ENCODE measurements around the gene GOSR2.

The GOSR2 gene

GRCh38 chr17:46958041-46958591, 35.2 kb downstream of the GOSR2 start:
- H3K4me1 Mint-ChIP-seq = no peaks in the 10 kb centered on the region
- ATAC-seq = no peak
- peaks cover 3% of the 10 kb centered on the region for H3K9me3 Mint-ChIP-seq
- no peak overlapping the region for H3K4me3 Mint-ChIP-seq
- H3K36me3 Mint-ChIP-seq = peaks cover 34% of the 10 kb centered on the region
- no peak overlapping the region for H3K27ac Mint-ChIP-seq
- H3K27me3 Mint-ChIP-seq = peaks cover 39% of the 10 kb centered on the region

- Mint-ChIP-seq H3K4me1 (no peaks in the 10 kb centered on the region), H3K4me3 (no peak overlapping the region), H3K27me3 (peaks cover 39% of the 10 kb centered on the region), H3K36me3 (peaks cover 34% of the 10 kb centered on the region), H3K9me3 (peaks cover 3% of the 10 kb centered on the region), H3K27ac (no peak overlapping the region)
- no peak for ATAC-seq
These were observed 37.2 kb downstream of the GOSR2 start for GRCh38 chr17:46960152-46960551.

- Mint-ChIP-seq H3K4me3 (no peak overlapping the region), H3K36me3 (peaks cover 40% of the 10 kb centered on the region), H3K27ac (no peak overlapping the region), H3K4me1 (no peaks in the 10 kb centered on the region), H3K27me3 (peaks cover 34% of the 10 kb centered on the region), H3K9me3 (peaks cover 3% of the 10 kb centered on the region)
- no peak for ATAC-seq
These were observed 39.4 kb downstream of the GOSR2 start for GRCh38 chr17:46962374-46962790.

- Mint-ChIP-seq H3K9me3 (peaks cover 3% of the 10 kb centered on the region), H3K36me3 (peaks cover 42% of the 10 kb centered on the region), H3K4me1 (no peaks in the 10 kb centered on the region)
These were observed 40.6 kb downstream of the GOSR2 start for GRCh38 chr17:46963571-46963970.

GRCh38 chr17:46964315-46965265, 41.6 kb downstream of the GOSR2 start:
- H3K9me3 Mint-ChIP-seq = peaks cover 3% of the 10 kb centered on the region
- H3K27ac Mint-ChIP-seq = no peak overlapping the region
- no peak for ATAC-seq

More at GRCh38 chr17:46963571-46963970, 40.6 kb downstream of the GOSR2 start:
- ATAC-seq = no peak
- Mint-ChIP-seq H3K27ac (no peak overlapping the region), H3K27me3 (peaks cover 23% of the 10 kb centered on the region), H3K4me3 (no peak overlapping the region)

GRCh38 chr17:46968224-46968834, 45.4 kb downstream of the GOSR2 start:
- H3K9me3 Mint-ChIP-seq = no peaks in the 10 kb centered on the region
- H3K4me3 Mint-ChIP-seq = no peak overlapping the region
- ATAC-seq = no peak
- peaks cover 42% of the 10 kb centered on the region for H3K36me3 Mint-ChIP-seq
- H3K4me1 Mint-ChIP-seq = no peaks in the 10 kb centered on the region
- H3K27me3 Mint-ChIP-seq = no peaks in the 10 kb centered on the region
- no peak overlapping the region for H3K27ac Mint-ChIP-seq

More at GRCh38 chr17:46964315-46965265, 41.6 kb downstream of the GOSR2 start:
- H3K36me3 Mint-ChIP-seq = peaks cover 47% of the 10 kb centered on the region
- H3K27me3 Mint-ChIP-seq = peaks cover 12% of the 10 kb centered on the region
- H3K4me3 Mint-ChIP-seq = no peak overlapping the region
- H3K4me1 Mint-ChIP-seq = no peaks in the 10 kb centered on the region

- no peaks in the 10 kb centered on the region for H3K9me3 Mint-ChIP-seq
- no peaks in the 10 kb centered on the region for H3K27me3 Mint-ChIP-seq
- H3K36me3 Mint-ChIP-seq = peaks cover 42% of the 10 kb centered on the region
- no peaks in the 10 kb centered on the region for H3K4me1 Mint-ChIP-seq
- H3K27ac Mint-ChIP-seq = no peak overlapping the region
- ATAC-seq = no peak
- H3K4me3 Mint-ChIP-seq = no peak overlapping the region
These were observed 45.9 kb downstream of the GOSR2 start for GRCh38 chr17:46968896-46969295.

- Mint-ChIP-seq H3K36me3 (peaks cover 31% of the 10 kb centered on the region), H3K9me3 (no peaks in the 10 kb centered on the region), H3K27me3 (peaks cover 4% of the 10 kb centered on the region), H3K27ac (no peak overlapping the region), H3K4me3 (no peak overlapping the region), H3K4me1 (no peaks in the 10 kb centered on the region)
- ATAC-seq = no peak
These were observed 48.8 kb downstream of the GOSR2 start for GRCh38 chr17:46971647-46972300.

- H3K9me3 Mint-ChIP-seq = no peaks in the 10 kb centered on the region
These were observed 49.4 kb downstream of the GOSR2 start for GRCh38 chr17:46972346-46972745.

GRCh38 chr17:46974086-46974485, 51.1 kb downstream of the GOSR2 start:
- Mint-ChIP-seq H3K4me3 (no peak overlapping the region), H3K27ac (no peak overlapping the region), H3K4me1 (peaks cover 10% of the 10 kb centered on the region), H3K9me3 (no peaks in the 10 kb centered on the region), H3K27me3 (peaks cover 21% of the 10 kb centered on the region), H3K36me3 (peaks cover 9% of the 10 kb centered on the region)
- ATAC-seq = no peak

More at GRCh38 chr17:46972346-46972745, 49.4 kb downstream of the GOSR2 start:
- Mint-ChIP-seq H3K4me3 (no peak overlapping the region), H3K27ac (no peak overlapping the region), H3K36me3 (peaks cover 25% of the 10 kb centered on the region), H3K27me3 (peaks cover 9% of the 10 kb centered on the region), H3K4me1 (no peaks in the 10 kb centered on the region)
- ATAC-seq = no peak

GRCh38 chr17:46975287-46975686, 52.3 kb downstream of the GOSR2 start:
- Mint-ChIP-seq H3K4me1 (peaks cover 10% of the 10 kb centered on the region), H3K36me3 (peaks cover under 1% of the 10 kb centered on the region), H3K27me3 (peaks cover 32% of the 10 kb centered on the region), H3K4me3 (no peak overlapping the region), H3K9me3 (no peaks in the 10 kb centered on the region), H3K27ac (no peak overlapping the region)
- no peak for ATAC-seq

- ATAC-seq = no peak
- H3K27ac Mint-ChIP-seq = no peak overlapping the region
- peaks cover 43% of the 10 kb centered on the region for H3K27me3 Mint-ChIP-seq
- H3K4me3 Mint-ChIP-seq = no peak overlapping the region
- H3K4me1 Mint-ChIP-seq = peaks cover 10% of the 10 kb centered on the region
- no peaks in the 10 kb centered on the region for H3K9me3 Mint-ChIP-seq
- no peaks in the 10 kb centered on the region for H3K36me3 Mint-ChIP-seq
These were observed 53.8 kb downstream of the GOSR2 start for GRCh38 chr17:46976626-46977270.

GRCh38 chr17:46977348-46977747, 54.4 kb downstream of the GOSR2 start:
- peaks cover 43% of the 10 kb centered on the region for H3K27me3 Mint-ChIP-seq
- H3K9me3 Mint-ChIP-seq = no peaks in the 10 kb centered on the region
- H3K4me1 Mint-ChIP-seq = peaks cover 10% of the 10 kb centered on the region
- no peak overlapping the region for H3K27ac Mint-ChIP-seq
- no peak overlapping the region for H3K4me3 Mint-ChIP-seq
- ATAC-seq = no peak
- H3K36me3 Mint-ChIP-seq = no peaks in the 10 kb centered on the region

GRCh38 chr17:46977750-46978488, 55.0 kb downstream of the GOSR2 start:
- Mint-ChIP-seq H3K4me3 (peak overlapping the region; percentile 82), H3K4me1 (peaks cover 10% of the 10 kb centered on the region), H3K27ac (no peak overlapping the region), H3K36me3 (no peaks in the 10 kb centered on the region), H3K9me3 (no peaks in the 10 kb centered on the region), H3K27me3 (peaks cover 43% of the 10 kb centered on the region)
- ATAC-seq = no peak
